Endothelial cell of umbilical vein (primary cell): ENCODE measurements around the gene GLYATL1B. TPM values are rescaled to one million over a fixed set of nuclear protein-coding genes. Genes with fewer than 3 reads are reported as not detected.
"Not testable (repeated sequence)": the region's sequence is repeated elsewhere in the genome, so short reads cannot be mapped to it uniquely, and the experiment has no call there.

ENCODE experiments used
- BruUV-seq: library from RNA; stranded (reverse); fragments of 400-500 nt; replicated peaks from 2 replicates; lab custom pipeline; 2021; lab: Mats Ljungman, UMichigan
- CTCF ChIA-PET: fragments of 300-600, 350-600 bp; sonication (Branson Sonifier 250); formaldehyde crosslinking; loops from one replicate; lab custom pipeline; 2021; ENCODE audit warnings: antibody characterized with exemption, inconsistent platforms; lab: Charles Lee
- POLR2A ChIA-PET: fragments of 300-600, 350-600 bp; sonication (Branson Sonifier 250); formaldehyde crosslinking; loops from one replicate; lab custom pipeline; 2021; ENCODE audit warnings: antibody characterized with exemption, inconsistent platforms; lab: Charles Lee
- DNase-seq: peaks from one replicate; pipeline ENCODE4 v3.0.0-alpha.2; 2011; ENCODE audit warnings: low read depth, low spot score
- FAIRE-seq: peaks from 2 replicates; lab custom pipeline; 2011; peaks lifted over from hg19 to GRCh38; lab: Jason Lieb, UNC
- H2AFZ ChIP-seq: 2 replicates; pipeline ENCODE4 v1.6.0; 2012; ENCODE audit warnings: low read depth, low read length, control low read depth, inconsistent platforms
- H3K27ac ChIP-seq: 2 replicates; pipeline ENCODE4 v1.5.1; 2011; ENCODE audit warnings: low read depth, mild to moderate bottlenecking, control low read depth, low read length, moderate library complexity; ENCODE audit not compliant: insufficient read depth
- H3K27me3 ChIP-seq, 2 experiments: 2 replicates each; pipeline versions ENCODE4 v1.6.0 to v1.6.1; 2011; ENCODE audit warnings: low read length in 2 of 2, mixed read lengths in 1 of 2; ENCODE audit not compliant: control insufficient read depth in 2 of 2, insufficient read depth in 2 of 2
- H3K36me3 ChIP-seq, 2 experiments: 2 replicates in 1 of 2; 3 replicates in 1 of 2; pipeline ENCODE4 v1.5.1; 2011; ENCODE audit warnings: low read length in 2 of 2, mild to moderate bottlenecking in 1 of 2, moderate library complexity in 1 of 2; ENCODE audit not compliant: control insufficient read depth in 2 of 2, insufficient read depth in 2 of 2; ENCODE audit errors: extremely low read depth in 1 of 2
- H3K4me1 ChIP-seq: 3 replicates; pipeline ENCODE4 v1.5.1; 2011; ENCODE audit warnings: mild to moderate bottlenecking, low read length; ENCODE audit not compliant: control insufficient read depth, insufficient read depth; ENCODE audit errors: extremely low read depth
- H3K4me2 ChIP-seq: 2 replicates; pipeline ENCODE4 v1.6.1; 2011; ENCODE audit warnings: low read length, control low read depth, mixed read lengths; ENCODE audit not compliant: insufficient read depth
- H3K4me3 ChIP-seq, 3 experiments: fragments of 200-600 bp in 1 of 3; sonication (generic), shearing (Covaris generic) in 1 of 3; replicated peaks in 1 of 3; 2 replicates each; pipeline ENCODE4 v1.5.1; 2011 to 2016; ENCODE audit warnings: control low read depth in 3 of 3, low read length in 3 of 3, mild to moderate bottlenecking in 2 of 3, inconsistent platforms in 1 of 3, low read depth in 1 of 3, moderate library complexity in 1 of 3; ENCODE audit not compliant: insufficient read depth in 1 of 3
- H3K79me2 ChIP-seq: 2 replicates; pipeline ENCODE4 v1.6.0; 2012; ENCODE audit warnings: low read length, inconsistent platforms; ENCODE audit not compliant: control insufficient read depth, insufficient read depth
- H3K9ac ChIP-seq: replicated peaks from 2 replicates; pipeline ENCODE3; 2011; ENCODE audit warnings: low read length, control low read depth; ENCODE audit not compliant: insufficient read depth; ENCODE audit errors: extremely low read depth
- H3K9me1 ChIP-seq: replicated peaks from 3 replicates; pipeline ENCODE4 v1.6.0; 2011; ENCODE audit warnings: mild to moderate bottlenecking, low read length; ENCODE audit not compliant: control insufficient read depth, insufficient read depth; ENCODE audit errors: extremely low read depth
- H3K9me3 ChIP-seq: replicated peaks from 2 replicates; pipeline ENCODE4 v1.5.1; 2012; ENCODE audit warnings: low read length, inconsistent platforms; ENCODE audit not compliant: control insufficient read depth, insufficient read depth
- H4K20me1 ChIP-seq: replicated peaks from 2 replicates; pipeline ENCODE3; 2011; ENCODE audit warnings: mild to moderate bottlenecking, low read length; ENCODE audit not compliant: control insufficient read depth, insufficient read depth; ENCODE audit errors: extremely low read depth
- dilution Hi-C: fragments of 300-500 bp; cut with MboI; formaldehyde crosslinking; loops from one replicate; pipeline ENCODE4 v1.15.0; 2019; ENCODE audit warnings: low sequenced_read_pairs; ENCODE audit not compliant: extremely low pct_ligation_motif_present
- intact Hi-C: fragments of 100-400 bp; cut with micrococcal nuclease; formaldehyde crosslinking; loops from one replicate; pipeline ENCODE4 v1.10.0; 2022
- polyA plus RNA-seq, 4 experiments: library from polyadenylated mRNA; depleted of rRNA in 3 of 4; stranded (reverse) in 3 of 4; unstranded in 1 of 4; fragments of >200 nt; gene quantifications; 2 replicates each; pipeline versions ENCODE4 v1.2.1 to v1.2.3, GENCODE V29; 2011 to 2012; ENCODE audit warnings: missing spikeins in 1 of 4
- total RNA-seq: library from RNA; stranded (reverse); gene quantifications from 2 replicates; pipeline ENCODE4 v1.2.3, GENCODE V29; 2021

The GLYATL1B gene
- total and polyA plus RNA-seq, 2 donors (not counting 3 experiments of a cell fraction or from before 2014, with no cell fraction given) = not detected

- BruUV-seq, H3K9ac ChIP-seq, H3K9me1 ChIP-seq, H3K9me3 ChIP-seq, dilution Hi-C loops, POLR2A ChIA-PET, H3K27me3 ChIP-seq, intact Hi-C loops, H3K79me2 ChIP-seq, H3K4me3 ChIP-seq, H3K4me1 ChIP-seq, H3K27ac ChIP-seq, H2AFZ ChIP-seq, DNase-seq, H3K36me3 ChIP-seq, FAIRE-seq, H3K4me2 ChIP-seq, H4K20me1 ChIP-seq: not testable (repeated sequence)
- CTCF ChIA-PET = interaction anchor here (2.2 to 2.4 kb wide), 2 partner anchors 22 to 77 kb away, joined by 7 to 8 read pairs; no protein-coding TSS in a partner anchor
Observed at GRCh38 chr11:59080421-59080820, 5.7 kb upstream of the GLYATL1B start.

- POLR2A ChIA-PET, FAIRE-seq, H3K79me2 ChIP-seq, H4K20me1 ChIP-seq, BruUV-seq, H3K4me1 ChIP-seq, CTCF ChIA-PET, H3K27me3 ChIP-seq, H3K9me1 ChIP-seq, DNase-seq, H3K9me3 ChIP-seq, H3K27ac ChIP-seq, intact Hi-C loops, H3K4me2 ChIP-seq, H3K9ac ChIP-seq, H3K4me3 ChIP-seq, H2AFZ ChIP-seq, dilution Hi-C loops, H3K36me3 ChIP-seq: not testable (repeated sequence)
Observed at GRCh38 chr11:59081430-59082020, 4.6 kb upstream of the GLYATL1B start.
